ENCODE data around the gene AGAP5. TPM values are rescaled to one million over a fixed set of nuclear protein-coding genes. Genes with fewer than 3 reads are reported as not detected.
A peak's percentile ranks its signal among the peaks of the same experiment; 100 is the strongest.
"Not testable (repeated sequence)": the region's sequence is repeated elsewhere in the genome, so short reads cannot be mapped to it uniquely, and the experiment has no call there.

AGAP5 gene
- 3.3 and 4.0 TPM in 2 replicates for polyA plus RNA-seq (2011; rRNA removed)
- polyA minus RNA-seq (2011; rRNA and poly(A)+ RNA removed), result 2.4 and 3.1 TPM in 2 replicates

DNA sequence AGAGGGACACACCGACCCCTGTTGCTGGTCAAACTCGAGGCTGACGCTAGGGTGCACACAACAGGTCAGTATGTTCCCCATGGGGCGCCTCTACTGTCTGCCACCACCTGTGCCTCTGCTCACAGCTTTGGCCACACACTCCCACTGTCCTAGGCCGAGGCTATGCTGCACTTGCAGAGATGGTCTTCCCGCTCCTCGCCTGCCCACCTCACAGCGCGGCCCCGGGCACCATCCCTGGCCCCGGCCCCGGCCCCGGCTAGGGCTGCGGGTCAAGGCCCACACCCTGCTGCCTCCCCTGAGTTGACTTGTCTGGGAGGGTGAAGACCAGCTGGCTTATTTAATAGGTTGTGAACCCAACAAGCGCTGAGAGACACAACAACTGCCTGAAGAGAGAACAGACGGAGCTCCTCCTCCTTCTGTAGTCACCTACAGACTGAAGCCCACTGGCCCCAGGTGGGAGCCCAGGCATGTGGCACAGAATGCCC is at the start of gene AGAP5:
Gene AGAP5, minus strand, starts transcription at position 435 of the 485 bp plus-strand sequence. Its CDS starts 354 bp downstream, at position 81.
- CTCF ChIA-PET, result not testable (repeated sequence)

DNA sequence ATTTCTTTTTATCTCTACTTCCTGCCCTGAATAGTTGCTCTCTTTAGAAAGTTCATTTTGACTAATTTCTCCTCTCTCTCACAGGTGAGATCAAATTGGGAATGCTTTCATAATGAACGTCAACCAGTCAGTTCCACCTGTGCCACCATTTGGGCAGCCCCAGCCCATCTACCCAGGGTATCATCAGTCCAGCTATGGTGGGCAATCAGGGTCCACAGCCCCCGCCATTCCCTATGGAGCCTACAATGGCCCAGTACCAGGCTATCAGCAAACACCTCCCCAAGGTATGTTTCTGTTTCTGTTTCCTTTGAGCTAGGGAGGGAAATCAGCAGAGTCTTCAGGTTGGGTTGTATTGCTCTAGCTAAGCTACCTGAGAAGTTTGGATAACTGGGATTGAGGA is 48.8 kb upstream of the AGAP5 start:
- peaks cover 6% of the 10 kb centered on the region; the same call in 1 of the 2 replicates for H3K36me3 ChIP-seq (ENCODE audit: control insufficient read depth, insufficient read depth, low read length)
- no peak overlapping the region for H3K4me3 ChIP-seq (ENCODE audit: low read depth, low read length)
- POLR2A ChIA-PET, result no interaction called here
- CTCF ChIA-PET, result interaction anchor here (0.6 to 0.9 kb wide), 3 partner anchors 25 to 75 kb away, joined by 3 to 4 read pairs (median 3); a partner anchor contains a TSS
- DNase-seq (ENCODE audit: low read depth), result no peak
- no peaks in the 10 kb centered on the region for H3K27me3 ChIP-seq (ENCODE audit: control insufficient read depth, insufficient read depth, low read length)
- TF ChIP-seq, protein P1, sequence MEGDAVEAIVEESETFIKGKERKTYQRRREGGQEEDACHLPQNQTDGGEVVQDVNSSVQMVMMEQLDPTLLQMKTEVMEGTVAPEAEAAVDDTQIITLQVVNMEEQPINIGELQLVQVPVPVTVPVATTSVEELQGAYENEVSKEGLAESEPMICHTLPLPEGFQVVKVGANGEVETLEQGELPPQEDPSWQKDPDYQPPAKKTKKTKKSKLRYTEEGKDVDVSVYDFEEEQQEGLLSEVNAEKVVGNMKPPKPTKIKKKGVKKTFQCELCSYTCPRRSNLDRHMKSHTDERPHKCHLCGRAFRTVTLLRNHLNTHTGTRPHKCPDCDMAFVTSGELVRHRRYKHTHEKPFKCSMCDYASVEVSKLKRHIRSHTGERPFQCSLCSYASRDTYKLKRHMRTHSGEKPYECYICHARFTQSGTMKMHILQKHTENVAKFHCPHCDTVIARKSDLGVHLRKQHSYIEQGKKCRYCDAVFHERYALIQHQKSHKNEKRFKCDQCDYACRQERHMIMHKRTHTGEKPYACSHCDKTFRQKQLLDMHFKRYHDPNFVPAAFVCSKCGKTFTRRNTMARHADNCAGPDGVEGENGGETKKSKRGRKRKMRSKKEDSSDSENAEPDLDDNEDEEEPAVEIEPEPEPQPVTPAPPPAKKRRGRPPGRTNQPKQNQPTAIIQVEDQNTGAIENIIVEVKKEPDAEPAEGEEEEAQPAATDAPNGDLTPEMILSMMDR (IDR thresholded peaks at IDR 0.05; ENCODE audit: insufficient read depth, low read depth, low read length), result no peak

More for the DNA sequence above, at the start of gene AGAP5:
- POLR2A ChIA-PET; H3K4me3 ChIP-seq (ENCODE audit: low read depth, low read length); H3K27me3 ChIP-seq (ENCODE audit: control insufficient read depth, insufficient read depth, low read length); DNase-seq (ENCODE audit: low read depth); H3K36me3 ChIP-seq (ENCODE audit: control insufficient read depth, insufficient read depth, low read length): not testable (repeated sequence)

DNA sequence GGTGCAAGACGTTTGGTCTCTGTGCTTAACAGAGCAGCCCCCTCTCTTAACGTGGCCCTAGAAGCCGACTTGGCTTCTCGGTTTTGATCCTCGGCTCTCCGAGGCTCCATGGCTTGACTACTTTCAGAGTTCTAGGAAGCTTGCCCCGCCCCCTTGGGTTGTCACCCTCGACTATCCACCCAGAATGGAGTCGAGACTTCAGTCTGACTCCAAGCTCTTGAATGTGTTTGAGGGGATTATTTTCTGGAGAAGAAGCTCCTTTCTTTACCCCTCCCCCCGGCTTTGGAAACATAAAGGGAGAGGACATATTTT is 46.7 kb upstream of the AGAP5 start:
- Histone ChIP-seq H3K27me3 (ENCODE audit: control insufficient read depth, insufficient read depth, low read length) (no peaks in the 10 kb centered on the region), H3K4me3 (ENCODE audit: low read depth, low read length) (peak overlapping the region; percentile 81), H3K36me3 (ENCODE audit: control insufficient read depth, insufficient read depth, low read length) (peaks cover 4% of the 10 kb centered on the region; the same call in 1 of the 2 replicates)
- TF ChIP-seq, protein P1 (IDR thresholded peaks at IDR 0.05; ENCODE audit: insufficient read depth, low read depth, low read length), result no peak
- ChIA-PET POLR2A (interaction anchor here (0.7 to 1.2 kb wide), 3 partner anchors 14 to 37 kb away, joined by 3 read pairs; partner anchors contain the start of gene CHCHD1), CTCF (interaction anchor here (1.4 kb wide), 1 partner anchor 9 kb away, joined by 4 read pairs; no protein-coding TSS in a partner anchor)
- no peak for DNase-seq (ENCODE audit: low read depth)

DNA sequence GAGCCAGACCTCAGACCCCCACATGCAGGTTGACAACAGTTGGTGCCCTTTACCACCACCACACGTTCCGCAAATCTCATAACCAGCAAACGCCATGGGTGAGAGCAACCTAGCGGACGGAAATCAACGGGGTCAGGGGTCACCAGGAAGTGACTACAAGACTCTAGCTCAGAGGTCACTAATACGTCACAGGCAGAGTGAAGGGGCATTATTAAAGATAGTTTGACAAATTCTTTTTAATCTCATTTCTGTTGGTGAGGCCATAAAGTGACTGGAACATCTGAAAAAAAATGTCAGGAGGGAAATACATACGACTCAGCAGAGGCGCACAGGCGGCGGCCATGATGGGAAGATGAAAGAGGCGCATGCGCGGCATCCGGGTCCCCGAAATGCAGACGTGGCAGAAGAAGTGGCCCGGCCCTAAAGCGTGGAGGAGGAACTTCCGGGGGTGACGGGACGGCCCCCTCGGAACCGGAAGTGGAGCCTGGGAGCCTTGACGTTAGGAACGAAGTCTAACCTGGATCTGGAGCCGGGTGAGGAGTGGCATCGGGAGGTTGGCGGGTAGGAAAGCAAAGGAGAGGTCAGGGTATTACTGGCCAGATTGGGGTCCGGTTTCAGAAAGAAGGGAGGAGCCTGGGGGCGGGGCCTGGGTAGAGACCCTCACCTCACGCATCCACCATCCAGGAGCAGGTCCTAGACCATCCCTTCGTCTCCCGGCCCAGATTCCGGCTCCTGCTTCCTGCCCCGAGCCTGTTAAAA is 46.2 kb upstream of the AGAP5 start, which contains the start of gene SEC24C:
Gene SEC24C, plus strand, starts transcription at position 468 of the 759 bp plus-strand sequence. CDS start 2,461 bp downstream, outside the sequence.
- ChIA-PET CTCF (interaction anchor here (1.2 to 1.5 kb wide), 4 partner anchors 9 to 28 kb away, joined by 3 to 5 read pairs (median 4); a partner anchor contains a TSS), POLR2A (interaction anchor here (0.7 to 1.2 kb wide), 3 partner anchors 14 to 38 kb away, joined by 3 read pairs; partner anchors contain the start of gene CHCHD1)
- TF ChIP-seq, protein P1 (IDR thresholded peaks at IDR 0.05; ENCODE audit: insufficient read depth, low read depth, low read length), result no peak

DNA sequence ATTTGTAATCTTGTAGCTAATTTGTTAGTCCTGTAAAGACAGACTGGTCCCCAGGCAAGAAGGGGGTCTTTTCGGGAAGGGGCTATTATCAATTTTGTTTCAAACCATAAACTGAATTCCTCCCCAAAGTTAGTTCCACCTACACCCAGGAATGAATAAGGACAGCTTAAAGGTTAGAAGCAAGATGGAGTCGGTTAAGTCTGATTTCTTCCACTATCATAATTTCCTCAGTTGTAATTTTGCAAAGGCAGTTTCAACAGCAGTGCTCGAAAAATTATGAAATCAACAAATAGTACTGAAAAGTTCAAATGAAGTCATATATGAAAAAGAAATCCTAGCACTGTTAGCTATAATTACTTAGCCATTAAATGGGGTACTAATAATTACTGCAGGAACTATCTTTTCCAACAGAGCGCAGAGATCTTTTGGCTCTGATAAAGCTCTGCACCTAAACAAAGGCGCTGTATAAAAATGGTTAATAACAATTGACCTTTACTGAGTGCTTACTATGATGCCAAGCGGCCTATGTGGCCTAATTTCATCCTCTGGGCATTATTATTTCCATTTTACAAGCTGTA is 45.5 kb upstream of the AGAP5 start:
- Histone ChIP-seq H3K36me3 (ENCODE audit: control insufficient read depth, insufficient read depth, low read length) (peaks cover 4% of the 10 kb centered on the region; the same call in 1 of the 2 replicates), H3K4me3 (ENCODE audit: low read depth, low read length) (peak overlapping the region; percentile 81), H3K27me3 (ENCODE audit: control insufficient read depth, insufficient read depth, low read length) (no peaks in the 10 kb centered on the region)
- no peak for DNase-seq (ENCODE audit: low read depth)
- TF ChIP-seq, protein P1 (IDR thresholded peaks at IDR 0.05; ENCODE audit: insufficient read depth, low read depth, low read length), result no peak
- POLR2A ChIA-PET, result interaction anchor here (0.6 kb wide), 1 partner anchor 10 kb away, joined by 15 read pairs; no protein-coding TSS in a partner anchor
- CTCF ChIA-PET, result interaction anchor here (0.7 to 1.5 kb wide), 5 partner anchors 8 to 1810 kb away, joined by 3 to 5 read pairs (median 4); a partner anchor contains a TSS

More for the DNA sequence above, 46.2 kb upstream of the AGAP5 start, which contains the start of gene SEC24C:
- Histone ChIP-seq H3K27me3 (ENCODE audit: control insufficient read depth, insufficient read depth, low read length) (no peaks in the 10 kb centered on the region), H3K36me3 (ENCODE audit: control insufficient read depth, insufficient read depth, low read length) (peaks cover 4% of the 10 kb centered on the region; the same call in 1 of the 2 replicates), H3K4me3 (ENCODE audit: low read depth, low read length) (peak within 1 kb of the TSS; percentile 81)
- peak; percentile 74 for DNase-seq (ENCODE audit: low read depth)
